Mesenchymal stem cell (in vitro differentiated cells and primary cell): Measurements from ENCODE around the gene PARVB.

Experiments
- DNase-seq: peaks from one replicate; pipeline ENCODE4 v3.0.0-alpha.2; 2013
- H2AFZ ChIP-seq: one replicate; pipeline ENCODE4 v1.6.1; 2013; ENCODE audit warnings: low read depth, mild to moderate bottlenecking, control low read depth, inconsistent platforms, low read length, moderate library complexity
- H2AK5ac ChIP-seq: 2 replicates; pipeline ENCODE4 v1.6.1; 2013; ENCODE audit warnings: low read length, moderate library complexity, mild to moderate bottlenecking, inconsistent platforms; ENCODE audit not compliant: severe bottlenecking
- H2BK120ac ChIP-seq: one replicate; pipeline ENCODE4 v1.6.1; 2013; ENCODE audit warnings: low read depth, mild to moderate bottlenecking, inconsistent platforms, low read length, moderate library complexity
- H2BK12ac ChIP-seq, 2 experiments: one replicate each; pipeline ENCODE4 v1.6.1; 2013; ENCODE audit warnings: inconsistent platforms in 2 of 2, low read length in 2 of 2, mild to moderate bottlenecking in 2 of 2, moderate library complexity in 2 of 2, control low read depth in 1 of 2
- H2BK15ac ChIP-seq: one replicate; pipeline ENCODE4 v1.6.1; 2013; ENCODE audit warnings: mild to moderate bottlenecking, low read depth, inconsistent platforms; ENCODE audit not compliant: poor library complexity, severe bottlenecking
- H2BK5ac ChIP-seq: 2 replicates; pipeline ENCODE4 v1.6.1; 2013; ENCODE audit warnings: low read depth, mild to moderate bottlenecking, low read length, control low read depth, inconsistent platforms; ENCODE audit not compliant: poor library complexity, severe bottlenecking
- H3K14ac ChIP-seq, 2 experiments: one replicate each; pipeline ENCODE4 v1.6.1; 2013; ENCODE audit warnings: inconsistent platforms in 2 of 2, low read length in 2 of 2, control low read depth in 1 of 2, mild to moderate bottlenecking in 1 of 2, moderate library complexity in 1 of 2
- H3K18ac ChIP-seq, 2 experiments: one replicate each; pipeline ENCODE4 v1.6.1; 2013; ENCODE audit warnings: inconsistent platforms in 2 of 2, low read length in 2 of 2, control low read depth in 1 of 2, low read depth in 1 of 2, mild to moderate bottlenecking in 1 of 2
- H3K23ac ChIP-seq, 2 experiments: one replicate each; pipeline ENCODE4 v1.6.1; 2013; ENCODE audit warnings: inconsistent platforms in 2 of 2, low read length in 2 of 2, mild to moderate bottlenecking in 2 of 2, moderate library complexity in 2 of 2, control low read depth in 1 of 2
- H3K27ac ChIP-seq: 2 replicates; pipeline ENCODE4 v1.5.1; 2013; ENCODE audit warnings: mild to moderate bottlenecking, moderate library complexity, low read length, control low read depth, inconsistent platforms; ENCODE audit not compliant: poor library complexity, severe bottlenecking
- H3K27me3 ChIP-seq, 2 experiments: 2 replicates each; pipeline versions ENCODE4 v1.6.1 to v1.7.0; 2013; ENCODE audit warnings: low read length in 2 of 2, mild to moderate bottlenecking in 2 of 2, moderate library complexity in 2 of 2, control low read depth in 1 of 2, inconsistent platforms in 1 of 2; ENCODE audit not compliant: control insufficient read depth in 1 of 2, insufficient read depth in 1 of 2
- H3K36me3 ChIP-seq, 2 experiments: 2 replicates each; pipeline versions ENCODE4 v1.6.1 to v1.7.0; 2013; ENCODE audit warnings: low read length in 2 of 2, control low read depth in 1 of 2, inconsistent platforms in 1 of 2, low read depth in 1 of 2, mild to moderate bottlenecking in 1 of 2; ENCODE audit not compliant: insufficient read depth in 2 of 2, control insufficient read depth in 1 of 2
- H3K4ac ChIP-seq, 2 experiments: one replicate each; pipeline ENCODE4 v1.6.1; 2013; ENCODE audit warnings: inconsistent platforms in 2 of 2, low read length in 2 of 2, mild to moderate bottlenecking in 2 of 2, moderate library complexity in 2 of 2, control low read depth in 1 of 2, low read depth in 1 of 2
- H3K4me1 ChIP-seq: 2 replicates; pipeline ENCODE4 v1.6.1; 2013; ENCODE audit warnings: low read depth, low read length, control low read depth; ENCODE audit not compliant: control insufficient read depth, insufficient read depth
- H3K4me2 ChIP-seq: 2 replicates; pipeline ENCODE4 v1.6.1; 2013; ENCODE audit warnings: low read length, mild to moderate bottlenecking, inconsistent platforms; ENCODE audit not compliant: poor library complexity, severe bottlenecking
- H3K4me3 ChIP-seq, 2 experiments: 2 replicates each; pipeline versions ENCODE4 v1.5.1 to v1.7.0; 2013; ENCODE audit warnings: low read length in 2 of 2, mild to moderate bottlenecking in 2 of 2, control low read depth in 1 of 2, low read depth in 1 of 2; ENCODE audit not compliant: insufficient read depth in 1 of 2
- H3K79me1 ChIP-seq: replicated peaks from 2 replicates; pipeline ENCODE4 v1.6.1; 2013; ENCODE audit warnings: mild to moderate bottlenecking, control low read depth, low read length, inconsistent platforms; ENCODE audit not compliant: poor library complexity, severe bottlenecking
- H3K9ac ChIP-seq: 2 replicates; pipeline ENCODE4 v1.7.0; 2013; ENCODE audit warnings: mild to moderate bottlenecking, low read length, moderate library complexity
- H3K9me3 ChIP-seq: 2 replicates; pipeline ENCODE4 v1.7.0; 2013; ENCODE audit warnings: mild to moderate bottlenecking, low read length; ENCODE audit not compliant: control insufficient read depth
- H4K8ac ChIP-seq: one replicate; pipeline ENCODE4 v1.6.1; 2013; ENCODE audit warnings: inconsistent platforms, mild to moderate bottlenecking, low read length, moderate library complexity
- H4K91ac ChIP-seq: one replicate; pipeline ENCODE4 v1.6.1; 2013; ENCODE audit warnings: mild to moderate bottlenecking, low read length, inconsistent platforms
- WGBS: methylation state at CpG from one replicate; pipeline ENCODE4 v1.1.7; 2013; ENCODE audit warnings: mixed read lengths; 5-methylcytosine and 5-hydroxymethylcytosine counted together

Gene PARVB

DNA sequence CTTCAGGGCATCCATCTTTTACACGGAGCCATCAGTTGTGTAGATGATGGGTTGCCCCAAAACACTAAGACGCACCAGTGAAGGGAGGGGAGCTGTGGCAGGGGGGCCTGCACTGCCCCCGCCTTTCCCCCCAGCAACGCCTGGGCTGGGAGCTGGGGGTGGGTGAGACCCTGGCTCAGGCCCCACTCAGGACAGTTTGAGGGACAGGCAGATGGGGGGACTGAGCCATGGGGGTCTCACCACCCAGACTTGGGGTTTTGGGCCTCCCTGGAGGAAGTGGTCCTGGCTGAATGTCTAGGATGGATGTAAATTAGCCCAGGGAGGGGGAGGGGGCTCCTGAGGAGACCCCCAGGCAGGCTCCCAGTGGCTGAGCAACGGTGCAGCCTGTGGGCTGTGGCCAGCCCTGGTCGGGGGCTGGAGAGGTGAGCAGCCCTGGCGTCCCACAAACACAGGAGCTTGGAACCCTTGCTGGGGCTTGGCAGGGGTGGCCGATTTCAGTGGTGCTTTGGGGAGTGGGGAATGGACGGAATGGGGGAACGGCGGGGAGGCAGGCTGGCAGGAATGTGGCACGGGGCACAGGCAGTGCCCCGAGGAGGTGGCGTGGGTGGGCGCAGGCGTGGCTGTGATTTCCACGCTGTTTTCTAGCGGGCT, 6.1 kb downstream of the PARVB start:
- no peaks in the 10 kb centered on the region for H3K27me3 ChIP-seq
- no peak overlapping the region for H3K18ac ChIP-seq
- H3K4ac ChIP-seq: peak overlapping the region in 1 of 2 experiments; percentile 35
- H3K4me2 ChIP-seq: no peak overlapping the region
- DNase-seq: no peak
- no peak overlapping the region for H3K9ac ChIP-seq
- H3K9me3 ChIP-seq: no peaks in the 10 kb centered on the region
- WGBS: 96% methylated on average over 18 of the region's 18 CpGs
- peak overlapping the region; percentile 65 for H4K8ac ChIP-seq
- H2BK5ac ChIP-seq: no peak overlapping the region
- no peak overlapping the region for H2BK120ac ChIP-seq
- no peak overlapping the region for H2BK12ac ChIP-seq
- no peak overlapping the region for H2BK15ac ChIP-seq
- H3K36me3 ChIP-seq: no peaks in the 10 kb centered on the region
- peaks cover 3% of the 10 kb centered on the region for H3K4me1 ChIP-seq
- no peak overlapping the region for H2AFZ ChIP-seq
- peaks cover 11% of the 10 kb centered on the region for H3K79me1 ChIP-seq
- no peak overlapping the region for H4K91ac ChIP-seq
- no peak overlapping the region for H3K14ac ChIP-seq
- no peak overlapping the region for H3K4me3 ChIP-seq
- H3K27ac ChIP-seq: no peak overlapping the region
- no peak overlapping the region for H2AK5ac ChIP-seq
- H3K23ac ChIP-seq: no peak overlapping the region

- H3K4me1 ChIP-seq: peaks cover 2% of the 10 kb centered on the region
- no peaks in the 10 kb centered on the region for H3K36me3 ChIP-seq
- H3K4me3 ChIP-seq: no peak overlapping the region
- WGBS: 97% methylated on average over 8 of the region's 8 CpGs
- DNase-seq: no peak
- no peak overlapping the region for H4K8ac ChIP-seq
- no peak overlapping the region for H3K4me2 ChIP-seq
- H2AK5ac ChIP-seq: no peak overlapping the region
- H2BK12ac ChIP-seq: no peak overlapping the region
- no peak overlapping the region for H2BK120ac ChIP-seq
- no peak overlapping the region for H3K9ac ChIP-seq
- no peak overlapping the region for H2AFZ ChIP-seq
- no peak overlapping the region for H3K23ac ChIP-seq
- no peak overlapping the region for H2BK5ac ChIP-seq
- H3K14ac ChIP-seq: no peak overlapping the region
- no peak overlapping the region for H3K27ac ChIP-seq
- peaks cover 11% of the 10 kb centered on the region for H3K79me1 ChIP-seq
- H3K18ac ChIP-seq: no peak overlapping the region
- H4K91ac ChIP-seq: no peak overlapping the region
- no peaks in the 10 kb centered on the region for H3K9me3 ChIP-seq
- no peak overlapping the region for H2BK15ac ChIP-seq
- H3K4ac ChIP-seq: peak overlapping the region in 1 of 2 experiments; percentile 35
- no peaks in the 10 kb centered on the region for H3K27me3 ChIP-seq
Measured at GRCh38 chr22:44030702-44031082, 6.6 kb downstream of the PARVB start.

DNA sequence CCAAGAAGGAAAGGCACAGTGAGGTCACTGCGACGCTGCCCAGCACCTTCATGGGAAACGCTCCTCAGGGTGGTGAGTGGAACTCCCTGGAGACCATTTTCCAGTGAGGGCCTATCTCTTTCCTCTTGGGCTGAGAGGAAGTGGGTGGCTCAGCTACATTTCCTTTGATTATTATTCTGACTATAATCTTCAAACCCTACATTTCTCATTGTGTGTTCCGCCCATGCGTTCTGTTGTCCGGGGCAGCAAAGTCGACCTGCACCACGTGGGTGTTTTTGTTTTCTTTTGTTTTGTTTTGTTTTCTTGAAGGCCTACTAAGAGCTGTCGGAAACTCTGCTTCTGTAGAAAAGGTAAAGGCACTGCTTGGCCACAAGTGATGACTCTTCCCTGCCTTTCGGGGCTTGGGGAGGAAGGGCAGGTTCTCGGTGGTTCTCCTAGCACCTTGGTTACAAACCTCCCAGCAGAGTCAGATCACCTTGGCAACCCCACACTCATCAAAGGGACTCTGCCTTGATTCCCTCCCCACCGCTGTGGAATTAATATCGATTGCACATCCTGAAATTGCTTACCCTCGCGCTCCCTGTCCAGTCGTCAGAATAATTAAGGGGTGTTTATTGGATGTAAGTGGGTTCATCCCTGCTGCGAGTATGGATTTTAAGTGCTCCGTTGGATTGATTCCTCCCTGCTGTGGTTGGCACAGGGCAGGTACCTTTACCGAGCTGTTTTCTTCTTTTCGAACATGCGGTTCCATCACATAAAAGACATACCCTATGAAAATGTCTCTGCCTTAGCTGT, 7.3 kb downstream of the PARVB start:
- Histone ChIP-seq H3K18ac (no peak overlapping the region), H2BK120ac (no peak overlapping the region), H2BK5ac (no peak overlapping the region), H3K4me3 (no peak overlapping the region), H3K27me3 (no peaks in the 10 kb centered on the region), H3K9ac (no peak overlapping the region), H3K14ac (no peak overlapping the region), H3K4ac (no peak overlapping the region), H3K23ac (no peak overlapping the region), H3K27ac (no peak overlapping the region), H2BK12ac (no peak overlapping the region), H3K4me1 (no peaks in the 10 kb centered on the region), H3K36me3 (no peaks in the 10 kb centered on the region), H4K8ac (no peak overlapping the region), H2AK5ac (no peak overlapping the region), H2BK15ac (no peak overlapping the region), H2AFZ (no peak overlapping the region), H3K9me3 (no peaks in the 10 kb centered on the region), H3K79me1 (peaks cover 11% of the 10 kb centered on the region), H4K91ac (no peak overlapping the region), H3K4me2 (no peak overlapping the region)
- 73% methylated on average over 19 of the region's 21 CpGs for WGBS
- no peak for DNase-seq

DNA sequence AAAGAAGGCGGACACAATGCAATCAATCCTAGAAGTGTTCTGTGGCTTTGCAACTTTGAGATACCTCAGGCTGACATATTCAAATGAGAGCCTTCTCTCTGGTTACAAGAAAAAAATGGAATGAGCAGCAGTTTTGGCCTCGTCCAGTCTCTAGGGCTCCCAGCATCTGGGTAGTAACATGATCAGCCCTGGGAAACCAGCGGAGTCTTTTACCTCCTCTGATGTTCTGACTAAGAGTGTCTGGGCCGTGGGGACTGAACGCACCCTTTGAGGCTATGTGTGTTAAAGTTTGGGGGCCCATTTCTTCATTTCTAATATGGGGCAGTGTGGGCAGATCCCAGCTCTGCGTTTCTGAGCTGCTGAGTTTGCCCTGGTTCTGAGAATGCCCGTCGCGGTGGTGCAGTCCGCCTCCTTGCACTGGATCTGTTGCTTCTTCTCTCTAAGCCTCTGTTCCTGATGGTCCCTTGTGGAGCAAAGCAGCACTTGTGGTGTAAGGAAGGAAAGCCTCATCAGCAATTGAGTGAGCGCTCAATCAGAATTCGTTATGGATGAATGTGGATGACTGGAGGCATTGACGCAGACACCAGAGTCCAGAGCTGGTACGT, 8.1 kb downstream of the PARVB start:
- peaks cover 11% of the 10 kb centered on the region for H3K79me1 ChIP-seq
- no peak overlapping the region for H3K27ac ChIP-seq
- H3K4me2 ChIP-seq: no peak overlapping the region
- DNase-seq: no peak
- no peaks in the 10 kb centered on the region for H3K4me1 ChIP-seq
- no peaks in the 10 kb centered on the region for H3K36me3 ChIP-seq
- no peak overlapping the region for H3K14ac ChIP-seq
- no peaks in the 10 kb centered on the region for H3K27me3 ChIP-seq
- no peak overlapping the region for H2BK15ac ChIP-seq
- H4K91ac ChIP-seq: no peak overlapping the region
- no peak overlapping the region for H2AK5ac ChIP-seq
- no peak overlapping the region for H2BK12ac ChIP-seq
- H2BK5ac ChIP-seq: no peak overlapping the region
- peak overlapping the region; percentile 15 for H3K9ac ChIP-seq
- WGBS: 91% methylated on average over 14 of the region's 14 CpGs
- H3K23ac ChIP-seq: no peak overlapping the region
- no peaks in the 10 kb centered on the region for H3K9me3 ChIP-seq
- H3K18ac ChIP-seq: no peak overlapping the region
- H3K4me3 ChIP-seq: no peak overlapping the region
- no peak overlapping the region for H2BK120ac ChIP-seq
- H2AFZ ChIP-seq: no peak overlapping the region
- H3K4ac ChIP-seq: no peak overlapping the region
- no peak overlapping the region for H4K8ac ChIP-seq
